NCI-H524 (cell line): Measurements from ENCODE around the gene LRRC61.
A peak's percentile ranks its signal among the peaks of the same experiment; 100 is the strongest.

Source experiments
- DNase-seq, 2 experiments: peaks; one replicate each; lab custom pipeline; 2025; lab: John Stamatoyannopoulos, UW

The LRRC61 gene

DNA sequence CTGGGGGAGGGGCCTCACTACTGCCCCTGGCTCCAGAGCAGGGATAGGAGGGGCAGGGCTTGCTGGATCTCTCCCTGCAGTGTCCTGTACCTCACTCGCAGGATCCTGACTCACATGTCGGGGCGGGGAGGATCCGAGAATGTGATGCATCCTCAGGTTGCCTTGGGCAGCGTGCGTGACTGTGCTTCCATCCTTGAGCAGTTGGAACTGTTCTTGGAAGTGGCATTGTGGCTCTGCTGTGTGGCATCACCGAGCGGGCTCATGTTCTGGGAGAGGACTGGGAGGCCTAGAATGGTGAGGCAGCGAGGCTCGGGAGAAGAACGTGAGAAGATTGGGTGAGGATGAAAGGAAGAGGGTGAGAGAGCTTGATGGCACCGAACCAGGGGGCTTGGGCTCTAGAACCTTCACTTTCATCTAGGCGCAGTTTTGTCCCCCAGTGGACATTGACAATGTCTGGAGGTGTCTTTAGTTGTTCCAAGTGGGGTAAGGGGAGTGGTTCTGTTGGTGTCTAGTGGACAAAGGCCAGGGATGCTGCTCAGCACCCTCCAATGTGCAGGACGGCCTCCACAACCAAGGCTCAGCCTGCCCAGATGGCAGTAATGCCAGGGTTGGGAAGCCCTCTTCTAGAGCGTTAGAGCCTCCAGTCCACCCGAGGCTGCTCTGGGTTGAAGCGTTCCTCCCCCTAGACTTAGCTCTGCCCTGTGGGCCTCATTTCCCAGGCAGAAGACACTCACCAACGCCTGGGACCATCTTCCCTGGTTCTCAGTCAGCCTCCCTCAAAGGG is 9.9 kb downstream of the LRRC61 start:
- no peak for DNase-seq

DNA sequence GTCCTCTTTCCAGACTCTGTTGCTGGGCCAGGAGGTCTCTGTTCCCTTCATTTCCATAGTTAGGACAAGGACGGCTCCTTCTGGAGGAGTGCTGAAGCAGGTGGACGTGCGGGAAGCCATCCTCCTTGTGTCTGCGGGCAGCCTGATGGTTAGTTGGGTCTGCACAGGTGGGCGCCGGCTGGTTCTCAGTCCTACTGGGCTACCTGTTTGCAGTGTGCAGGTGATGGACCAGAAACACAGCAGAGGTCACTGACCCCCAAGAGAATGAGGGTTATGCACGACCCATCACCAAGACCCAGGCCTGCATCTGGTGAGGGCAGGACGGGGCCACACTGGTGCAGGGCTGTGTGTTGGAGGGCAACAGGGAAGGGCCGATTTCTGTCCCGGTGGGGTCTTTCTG is 10.5 kb downstream of the LRRC61 start:
- DNase-seq: no peak

DNA sequence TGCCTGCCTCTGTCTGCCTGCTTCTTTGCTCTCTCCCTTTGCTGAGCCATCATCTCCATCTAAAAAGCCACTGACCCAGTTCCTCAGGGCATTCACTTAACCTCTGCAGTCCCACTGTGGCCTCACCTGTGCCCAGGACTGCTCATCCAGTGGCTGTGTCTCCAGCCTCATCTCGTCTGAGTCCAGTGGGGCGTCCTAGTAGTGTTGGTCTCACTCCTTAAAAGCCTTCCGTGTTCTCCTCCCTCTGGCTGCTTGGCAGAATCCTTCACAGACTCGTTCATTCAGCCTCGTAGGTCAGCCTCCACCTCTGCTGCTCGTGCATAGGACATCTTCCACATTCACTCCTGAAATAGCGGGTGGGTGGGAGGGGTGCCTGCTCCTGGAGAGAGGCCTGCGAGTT is 11.0 kb downstream of the LRRC61 start:
- DNase-seq: no peak

DNA sequence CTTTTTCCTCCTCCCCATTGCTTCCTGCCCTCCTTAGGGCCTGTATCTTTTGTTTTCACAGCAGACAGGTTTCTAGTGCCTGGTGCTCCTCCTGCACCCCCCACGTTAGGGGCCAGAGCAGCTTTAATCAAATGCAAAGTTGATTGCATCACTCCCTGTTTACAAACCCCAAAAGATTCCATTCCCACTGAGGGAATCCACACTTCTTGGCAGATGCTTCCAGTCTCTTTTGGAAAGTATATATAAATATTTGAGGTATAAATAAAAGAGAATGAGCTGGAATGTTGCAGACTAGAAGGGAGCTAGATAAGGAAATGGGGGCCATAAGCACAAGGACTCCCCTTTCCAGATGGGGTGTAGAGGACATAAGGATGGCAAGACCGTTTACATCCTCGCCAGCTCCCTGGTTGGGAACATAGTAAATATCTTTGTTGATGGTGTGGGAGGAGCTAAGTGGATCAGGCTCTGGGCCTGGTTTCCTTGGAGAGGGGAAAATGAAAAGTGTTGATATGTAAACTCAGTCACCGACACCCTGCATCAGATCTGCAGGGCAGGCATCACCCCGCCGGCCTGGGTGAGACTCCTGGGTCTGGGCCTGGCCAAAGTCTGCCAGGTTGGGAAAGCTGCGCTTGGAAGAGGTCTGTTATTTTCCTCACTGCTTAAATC is 12.1 kb downstream of the LRRC61 start:
- DNase-seq: no peak

DNA sequence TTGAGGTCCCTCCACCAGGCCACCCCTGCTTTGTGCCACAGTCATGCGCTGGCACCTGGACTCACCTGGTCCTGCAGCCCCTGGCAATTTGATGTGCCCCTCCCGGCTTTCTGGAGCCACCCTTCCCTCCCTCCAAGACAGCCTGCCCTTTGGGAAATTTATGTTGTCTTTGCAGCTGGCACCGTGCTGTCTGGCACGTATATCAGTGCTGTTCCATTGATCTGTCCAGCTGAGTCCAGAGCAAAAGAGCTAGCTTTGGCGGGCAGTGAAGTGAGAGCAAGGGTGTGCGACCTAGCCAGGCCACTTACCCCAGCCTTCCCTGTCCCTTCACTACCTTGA is 12.6 kb downstream of the LRRC61 start:
- no peak for DNase-seq

DNA sequence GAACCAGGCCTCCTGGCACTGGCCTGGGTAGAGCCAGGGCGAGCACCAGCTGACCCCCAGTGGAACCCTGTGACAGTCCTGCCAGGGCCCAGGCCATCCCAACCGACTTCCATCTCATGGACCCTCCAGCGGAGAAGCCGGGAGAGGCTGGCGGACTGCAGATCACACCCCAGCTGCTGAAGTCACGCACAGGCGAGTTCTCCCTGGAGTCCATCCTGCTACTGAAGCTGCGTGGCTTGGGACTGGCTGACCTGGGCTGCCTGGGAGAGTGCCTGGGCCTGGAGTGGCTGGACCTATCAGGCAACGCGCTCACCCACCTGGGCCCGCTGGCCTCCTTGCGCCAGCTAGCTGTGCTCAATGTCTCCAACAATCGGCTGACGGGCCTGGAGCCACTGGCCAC is 13.6 kb downstream of the LRRC61 start:
- no peak for DNase-seq

DNA sequence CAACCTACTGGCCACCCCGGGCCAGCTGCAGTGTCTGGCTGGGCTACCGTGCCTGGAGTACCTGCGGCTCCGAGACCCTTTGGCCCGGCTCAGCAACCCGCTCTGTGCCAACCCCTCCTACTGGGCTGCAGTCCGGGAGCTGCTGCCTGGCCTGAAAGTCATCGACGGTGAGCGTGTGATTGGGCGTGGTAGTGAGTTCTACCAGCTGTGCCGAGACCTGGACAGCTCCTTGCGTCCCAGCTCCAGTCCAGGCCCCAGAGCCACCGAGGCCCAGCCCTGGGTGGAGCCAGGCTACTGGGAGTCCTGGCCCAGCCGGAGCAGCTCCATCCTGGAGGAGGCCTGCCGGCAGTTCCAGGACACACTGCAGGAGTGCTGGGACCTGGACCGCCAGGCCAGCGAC is 14.0 kb downstream of the LRRC61 start:
- no peak for DNase-seq

DNA sequence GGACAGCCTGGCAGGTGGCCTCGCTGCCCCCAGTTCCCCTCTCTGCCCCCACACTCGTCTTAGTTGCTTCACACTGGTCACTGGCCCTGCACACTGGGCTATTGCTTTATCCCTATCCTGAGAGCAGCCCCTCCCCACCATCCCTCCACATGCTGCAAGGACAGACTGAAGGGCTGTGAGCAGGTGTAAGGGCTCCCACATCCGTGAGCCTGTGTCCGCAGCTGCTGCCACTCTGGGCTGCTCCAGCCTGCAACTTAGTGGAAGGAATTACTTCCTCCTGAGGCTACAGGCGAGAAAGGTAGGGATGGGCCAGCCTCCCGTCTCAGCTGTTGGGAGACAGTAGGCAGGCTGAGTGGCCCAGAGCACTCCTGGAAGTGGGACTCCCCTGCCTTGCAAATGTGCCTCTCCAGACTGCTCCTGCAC is 14.5 kb downstream of the LRRC61 start:
- no peak for DNase-seq

DNA sequence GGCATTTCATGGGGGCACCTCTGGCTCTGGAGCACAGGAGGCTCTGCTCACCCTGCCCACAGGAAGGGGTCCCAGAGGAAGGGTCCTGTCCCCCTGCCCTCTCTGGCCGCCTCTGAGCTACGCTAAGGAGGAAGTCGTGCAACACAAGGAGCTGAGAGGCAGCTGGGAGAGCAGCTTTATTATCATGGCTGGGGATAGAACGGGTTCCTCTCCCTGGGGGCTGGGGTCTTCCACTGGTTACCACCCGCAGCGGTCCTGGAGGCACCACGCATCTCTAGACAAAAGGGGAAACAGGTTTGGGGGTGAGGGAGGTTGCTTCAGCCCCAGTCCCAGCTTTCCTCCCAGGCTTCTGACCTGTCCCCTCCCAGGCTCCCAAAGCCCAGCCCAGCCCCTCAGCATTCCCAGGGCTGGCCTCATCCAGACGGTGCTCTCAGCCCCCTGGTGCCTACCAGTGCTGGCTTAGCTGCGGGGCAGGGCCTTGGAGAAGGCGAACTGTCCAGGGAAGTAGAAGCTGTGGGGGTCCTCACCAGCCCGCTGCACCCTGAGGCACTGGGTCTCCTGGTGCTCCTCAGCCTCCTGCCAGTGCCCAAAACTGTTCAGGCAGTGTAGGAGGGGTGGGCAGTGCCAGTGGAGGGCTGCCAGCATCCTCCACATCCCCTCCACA is 15.1 kb downstream of the LRRC61 start:
- DNase-seq: no peak

DNA sequence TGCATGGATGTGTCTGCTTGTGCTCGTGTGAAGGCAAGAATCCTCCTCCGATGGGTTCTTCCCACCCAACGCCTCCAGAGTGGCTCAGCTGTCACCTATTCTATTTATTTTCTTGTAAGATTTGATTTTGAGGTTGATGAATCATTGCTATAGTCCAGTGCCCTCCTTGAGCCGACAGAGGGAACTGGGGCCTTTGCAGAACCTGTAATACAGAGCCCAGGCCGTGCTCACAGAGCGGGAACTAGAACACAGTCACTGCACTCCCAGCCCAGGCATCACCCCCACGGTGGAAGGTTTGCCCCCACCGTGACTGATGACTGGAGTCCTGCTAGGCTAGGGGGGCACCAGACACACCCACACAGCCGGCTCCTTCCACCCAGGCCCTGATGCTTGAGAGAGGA is 16.3 kb downstream of the LRRC61 start:
- DNase-seq: no peak

DNA sequence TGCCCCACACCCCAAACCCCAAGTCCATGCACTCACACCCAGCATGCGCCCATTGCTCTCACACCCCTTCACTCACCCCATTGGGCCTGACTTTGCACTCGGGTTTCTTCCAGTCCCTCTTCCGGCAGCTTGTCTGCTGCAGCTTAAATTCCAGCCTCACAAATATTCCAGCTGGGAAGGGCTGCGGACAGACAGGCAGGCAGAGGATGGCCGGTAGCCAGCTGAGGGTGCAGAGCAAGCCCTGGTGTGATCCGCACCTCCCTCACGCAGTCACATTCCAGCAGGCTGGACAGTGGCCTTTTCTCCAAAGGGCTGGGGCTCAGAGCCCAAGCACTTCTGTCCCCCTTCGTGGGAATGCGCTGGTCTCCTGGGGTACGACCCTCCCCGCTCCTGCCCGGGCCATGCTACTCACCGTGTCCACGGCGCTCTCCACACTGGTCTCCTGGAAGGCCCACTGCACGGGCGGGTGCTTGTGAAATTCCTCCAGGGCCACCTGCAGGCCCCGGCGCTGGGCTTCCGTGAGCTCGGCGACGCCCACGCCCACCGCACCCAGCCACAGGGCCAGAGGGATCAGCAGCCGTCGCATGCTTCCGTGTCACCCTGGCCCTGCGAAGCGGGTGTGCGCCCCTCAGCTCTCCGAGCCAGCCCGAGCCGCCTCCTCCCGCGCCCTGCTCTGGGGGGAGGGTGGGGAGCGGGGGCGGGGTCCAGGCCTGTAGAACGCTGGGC is 17.0 kb downstream of the LRRC61 start:
- no peak for DNase-seq

DNA sequence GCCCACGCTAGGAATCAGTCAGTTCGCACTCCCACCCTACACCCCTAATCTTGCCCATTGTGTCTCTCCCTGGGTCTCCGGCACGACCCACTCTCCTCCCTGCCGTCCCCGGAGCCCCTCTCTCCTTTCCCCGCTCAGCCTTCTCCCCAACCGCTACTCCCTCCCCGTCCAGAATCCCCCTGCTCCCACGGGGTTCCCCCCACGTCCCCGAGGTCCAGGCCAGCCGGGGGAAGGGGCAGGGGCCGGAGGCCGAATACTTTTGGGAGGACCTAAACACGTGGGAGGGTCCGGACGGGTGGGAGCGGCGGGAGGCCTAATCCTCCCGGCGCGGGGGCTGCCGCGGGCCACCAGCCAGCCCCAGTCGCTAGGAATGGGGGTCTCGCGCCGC is 17.7 kb downstream of the LRRC61 start:
- no peak for DNase-seq

DNA sequence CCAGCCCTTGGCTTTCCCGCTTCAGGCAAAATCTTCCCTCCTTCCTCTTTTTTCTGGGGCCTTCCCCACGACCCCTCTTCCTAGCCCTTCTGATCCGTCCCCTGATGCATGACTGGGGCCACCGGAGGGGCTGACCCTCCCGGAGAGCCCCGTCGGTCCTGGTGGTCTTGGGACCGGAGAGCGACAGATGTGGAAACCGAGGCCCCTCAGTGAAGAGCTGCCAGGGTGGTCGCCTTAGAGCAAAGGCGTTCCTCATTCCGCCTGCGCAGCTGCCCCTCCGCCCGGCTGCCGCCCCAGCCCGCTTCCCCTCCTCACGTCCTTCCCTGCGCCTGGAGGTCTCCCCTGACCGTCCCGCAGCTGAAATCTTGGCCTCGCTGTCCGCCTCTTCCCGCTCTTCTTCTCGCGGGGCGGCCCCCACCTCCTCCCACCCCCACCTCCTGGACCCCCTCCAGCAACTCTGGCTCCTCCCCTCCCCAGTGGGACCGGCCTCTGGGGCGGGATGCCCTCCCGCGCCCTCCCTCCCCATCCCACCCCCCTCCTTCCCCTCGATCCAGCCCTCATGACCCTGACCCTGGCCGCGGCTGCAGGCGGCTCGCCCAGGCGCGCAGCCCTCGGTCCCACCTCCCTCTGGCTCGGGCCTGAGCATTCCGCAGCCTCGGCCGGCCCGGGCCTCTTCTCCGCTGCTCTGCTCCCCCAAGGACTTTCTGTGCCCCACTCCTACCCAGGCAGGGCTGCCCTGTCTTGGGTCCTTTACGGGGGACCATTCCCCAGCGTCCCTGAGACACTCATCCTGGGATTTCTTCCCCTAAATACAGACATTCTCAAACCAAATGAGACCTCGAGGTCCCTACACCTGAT is 18.3 kb downstream of the LRRC61 start, which contains the start of gene RARRES2:
Gene RARRES2 (minus strand): TSS at position 367 of the 858 bp plus-strand sequence. CDS start 1,020 bp downstream, outside the sequence.
- no peak for DNase-seq

DNA sequence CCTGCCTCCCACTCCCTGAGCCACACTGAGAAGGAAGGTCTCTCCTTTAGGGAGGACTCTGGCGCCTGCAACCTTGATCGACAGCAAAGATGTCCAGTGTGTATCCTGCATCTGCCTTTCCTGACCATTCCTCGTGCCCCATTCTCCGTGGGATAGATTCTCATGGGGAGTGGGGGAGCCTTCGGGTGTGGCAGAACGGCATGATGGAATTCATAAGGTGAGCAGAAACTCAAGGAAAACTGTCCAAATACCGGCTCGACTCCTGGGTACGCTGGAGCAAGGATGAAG is 18.9 kb downstream of the LRRC61 start:
- no peak for DNase-seq

DNA sequence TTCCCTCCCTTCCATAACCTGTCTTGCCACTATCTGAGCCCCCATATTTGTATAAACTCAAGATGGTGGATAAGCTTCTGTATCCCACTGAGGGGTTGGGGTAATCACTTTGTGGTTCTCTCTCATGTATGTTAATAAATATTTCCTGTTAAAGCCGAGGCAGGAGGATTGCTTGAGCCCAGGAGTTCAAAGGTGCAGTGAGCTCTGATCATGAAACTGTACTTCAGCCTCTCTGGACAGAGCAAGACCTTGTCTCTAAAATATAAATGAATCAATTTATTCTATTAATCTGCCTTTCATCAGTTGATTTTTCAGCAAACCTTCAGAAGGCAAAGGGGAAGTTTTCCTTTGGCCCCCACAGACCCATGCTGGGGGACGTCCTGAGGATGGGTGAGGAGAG is 20.1 kb downstream of the LRRC61 start:
- DNase-seq: no peak

DNA sequence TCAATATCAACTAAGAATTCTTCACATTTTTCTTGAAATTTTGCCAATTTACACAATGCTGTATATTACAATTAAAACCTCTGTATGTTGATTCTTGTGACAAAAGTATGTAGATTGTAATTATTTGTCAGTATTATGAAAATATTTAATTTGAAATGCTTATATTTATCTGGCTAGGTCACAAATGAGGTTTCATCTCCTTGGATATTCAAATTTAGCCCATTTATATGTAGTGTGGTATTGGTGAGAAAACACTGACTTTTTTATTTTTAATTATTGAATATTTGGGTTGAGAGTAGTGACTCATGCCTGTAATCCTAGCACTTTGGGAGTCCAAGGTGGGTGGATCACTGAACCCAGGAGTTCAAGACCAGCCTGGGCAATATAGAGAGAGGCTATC is 21.1 kb downstream of the LRRC61 start:
- DNase-seq: no peak

DNA sequence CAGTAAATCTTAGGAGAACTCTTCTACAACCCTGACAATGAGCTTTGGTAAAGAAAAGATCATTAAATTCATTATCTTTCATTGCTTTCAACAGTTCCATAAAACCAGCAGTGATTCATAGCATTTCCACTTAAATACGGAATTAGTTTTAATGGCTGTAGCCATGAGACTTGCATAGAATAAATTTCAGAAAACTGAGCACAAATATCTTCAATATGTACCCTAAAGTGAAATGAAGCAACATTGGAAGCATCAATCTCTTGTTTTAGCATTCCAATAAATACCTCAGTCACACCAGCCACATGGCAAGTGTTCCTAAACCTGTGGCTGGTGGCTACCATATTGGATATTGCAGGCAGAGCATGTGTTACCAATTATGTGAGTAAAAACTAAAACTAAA is 21.9 kb downstream of the LRRC61 start:
- no peak for DNase-seq

DNA sequence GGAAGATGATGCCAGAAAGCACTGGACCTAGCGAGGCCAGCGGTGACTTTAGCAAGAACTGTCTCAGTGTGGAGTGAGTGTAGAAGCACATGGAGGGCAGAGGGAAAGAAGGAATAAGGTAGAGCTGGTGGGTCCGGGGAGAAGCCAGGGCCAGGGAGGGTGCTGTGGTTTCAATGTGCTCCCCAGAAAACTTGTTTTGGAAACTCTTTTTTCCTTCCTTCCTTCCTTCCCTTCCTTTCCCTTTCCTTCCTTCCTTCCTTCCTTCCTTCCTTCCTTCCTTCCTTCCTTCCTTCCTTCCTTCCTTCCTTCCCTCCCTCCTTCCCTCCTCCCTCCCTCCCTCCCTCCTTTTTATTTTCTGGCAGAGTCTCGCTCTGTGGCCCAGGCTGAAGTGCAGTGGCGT is 23.8 kb downstream of the LRRC61 start:
- no peak for DNase-seq

DNA sequence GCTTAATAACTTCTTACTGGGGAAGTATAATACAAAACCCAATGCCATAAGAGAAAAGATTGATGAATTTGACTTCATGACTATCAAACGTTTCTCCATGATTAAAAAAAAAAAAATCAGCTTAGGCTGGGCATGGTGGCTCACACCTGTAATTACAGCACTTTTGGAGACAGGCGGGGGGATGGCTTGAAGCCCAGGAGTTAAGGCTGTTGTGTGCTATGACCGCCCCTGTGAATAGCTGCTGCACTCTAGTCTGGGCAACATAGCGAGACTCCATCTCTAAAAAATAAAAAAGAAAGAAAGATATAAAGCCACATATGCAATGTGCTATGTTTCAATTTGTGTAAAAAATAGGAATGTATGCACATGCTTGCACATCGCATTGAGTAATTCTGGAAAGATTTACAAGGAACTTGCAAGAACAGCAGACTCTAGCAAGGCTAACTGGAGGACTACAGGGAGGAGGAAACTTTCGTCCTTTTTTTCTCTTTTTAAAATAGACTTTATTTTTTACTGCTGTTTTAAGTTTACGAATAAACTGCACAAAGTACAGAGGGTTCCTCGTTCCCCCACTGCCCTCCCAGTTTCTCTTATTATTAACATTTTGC is 28.5 kb downstream of the LRRC61 start:
- no peak for DNase-seq

DNA sequence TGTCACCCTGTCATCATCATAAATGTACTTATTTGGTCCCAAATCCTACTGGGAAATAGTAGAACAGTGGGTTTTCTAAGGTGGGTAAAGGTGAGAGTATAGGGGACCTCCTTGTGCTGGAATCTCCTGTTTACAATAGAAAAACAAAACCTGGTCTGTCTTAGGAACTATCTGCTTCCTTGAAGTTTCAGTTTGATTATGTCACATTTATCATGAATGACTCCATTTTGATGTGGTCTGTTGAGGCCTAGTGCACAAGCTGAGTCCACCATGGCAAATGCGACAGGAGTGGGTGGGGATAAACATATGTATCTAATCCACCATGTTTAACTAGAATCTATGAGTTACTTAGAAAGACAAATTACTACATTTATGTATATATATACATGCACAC is 32.5 kb downstream of the LRRC61 start:
- no peak for DNase-seq

DNA sequence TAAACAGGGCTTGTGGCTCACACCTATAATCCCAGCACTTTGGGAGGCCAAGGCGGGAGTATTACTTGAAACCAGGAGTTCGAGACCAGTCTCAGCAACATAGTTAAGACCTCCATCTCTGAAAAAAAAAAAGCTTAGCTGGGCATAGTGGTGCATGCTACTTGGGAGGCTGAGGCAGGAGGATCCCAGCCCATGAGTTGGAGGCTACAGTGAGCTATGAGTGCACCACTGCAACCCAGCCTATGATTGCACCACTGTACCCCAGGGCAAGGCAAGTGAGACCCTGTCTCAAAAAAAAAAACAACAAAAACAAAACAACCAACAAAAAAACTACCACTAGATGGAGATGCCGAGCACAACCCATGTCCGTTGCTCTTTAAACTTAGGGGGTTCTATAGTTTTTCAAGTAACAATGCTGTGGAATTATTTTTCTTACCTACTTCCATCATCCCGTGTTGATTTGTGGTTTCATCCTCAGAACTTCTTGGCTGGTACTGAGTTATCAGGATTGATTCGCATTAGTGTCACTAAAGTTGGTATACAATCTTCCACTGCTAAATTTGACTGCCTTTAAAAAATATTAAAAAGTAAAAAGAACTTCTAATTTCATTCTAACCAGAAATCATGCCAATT is 33.2 kb downstream of the LRRC61 start:
- peak in 1 of 2 experiments; percentile 42 for DNase-seq
